Measurements from ENCODE around the gene MAGEB16. TPM values are rescaled to one million over a fixed set of nuclear protein-coding genes. Genes with fewer than 3 reads are reported as not detected.

Gene MAGEB16
- total RNA-seq, 1 experiment from 2014 or later, result not detected

DNA sequence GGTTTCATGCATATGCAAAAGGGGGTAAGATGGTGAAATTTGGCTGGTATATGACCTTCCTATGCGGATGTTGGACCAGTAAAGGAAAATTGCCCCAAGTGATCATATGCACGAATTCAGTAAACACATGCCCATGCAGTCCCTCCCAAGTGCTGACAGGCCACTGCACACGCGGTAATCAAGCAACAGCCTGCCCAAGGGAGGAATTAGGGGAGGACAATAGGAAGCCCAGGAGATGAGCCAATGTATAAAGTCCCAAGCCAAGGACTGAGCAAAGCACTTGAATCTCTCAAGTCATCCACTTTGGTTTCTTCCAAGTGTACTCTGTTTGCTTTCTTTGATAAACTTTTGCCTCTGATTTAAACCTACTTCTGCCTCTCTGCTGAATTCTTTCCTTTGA is 21.1 kb downstream of the MAGEB16 start:
- RAD21 ChIA-PET (ENCODE audit: low non-redundant PET in 1 of 2, low total read pairs in 2 of 2, uncharacterized antibody in 2 of 2, unreplicated experiment in 2 of 2), result no interaction called here
- BruUV-seq (replicated peaks), result no TSS peak
- CTCF ChIA-PET, result no interaction called here
- Histone ChIP-seq H3K27me3 (ENCODE audit: insufficient read depth, low read length) (no peaks in the 10 kb centered on the region), H3K4me1 (ENCODE audit: control insufficient read depth in 1 of 2, insufficient read depth in 2 of 2, low read length in 2 of 2) (no peaks in the 10 kb centered on the region), H3K36me3 (ENCODE audit: control insufficient read depth in 1 of 2, insufficient read depth in 2 of 2, low read length in 2 of 2) (no peaks in the 10 kb centered on the region), H3K9ac (ENCODE audit: low read length) (no peak overlapping the region), H3K4me3 (replicated peaks in 1 of 2; ENCODE audit: low read depth in 1 of 2, low read length in 2 of 2) (no peak overlapping the region), H4K20me1 (ENCODE audit: insufficient read depth) (no peaks in the 10 kb centered on the region), H3K9me3 (ENCODE audit: control insufficient read depth in 1 of 2, insufficient read depth in 1 of 2, low read depth in 1 of 2, low read length in 2 of 2) (no peaks in the 10 kb centered on the region), H2AFZ (ENCODE audit: low read depth, low read length, poor library complexity, severe bottlenecking) (no peak overlapping the region), H3K79me2 (ENCODE audit: insufficient read depth, low read length) (no peaks in the 10 kb centered on the region), H3K27ac (ENCODE audit: low read depth, low read length) (no peak overlapping the region), H3K4me2 (ENCODE audit: low read length) (no peak overlapping the region), H3K9me2 (ENCODE audit: insufficient read depth) (no peaks in the 10 kb centered on the region)
- TF ChIP-seq CTCF (IDR thresholded peaks at IDR 0.05 in 2 of 3, conservative IDR thresholded peaks at IDR 0.05 in 1 of 3; ENCODE audit: borderline replicate concordance in 1 of 3, insufficient read depth in 1 of 3, low read depth in 2 of 3, low read length in 2 of 3), result no peak
- POLR2A ChIA-PET, result no interaction called here
- intact Hi-C loops (cut with micrococcal nuclease), result no loop called here
- no peak for ATAC-seq
- DNase-seq (ENCODE audit: low read depth, low spot score), result no peak

DNA sequence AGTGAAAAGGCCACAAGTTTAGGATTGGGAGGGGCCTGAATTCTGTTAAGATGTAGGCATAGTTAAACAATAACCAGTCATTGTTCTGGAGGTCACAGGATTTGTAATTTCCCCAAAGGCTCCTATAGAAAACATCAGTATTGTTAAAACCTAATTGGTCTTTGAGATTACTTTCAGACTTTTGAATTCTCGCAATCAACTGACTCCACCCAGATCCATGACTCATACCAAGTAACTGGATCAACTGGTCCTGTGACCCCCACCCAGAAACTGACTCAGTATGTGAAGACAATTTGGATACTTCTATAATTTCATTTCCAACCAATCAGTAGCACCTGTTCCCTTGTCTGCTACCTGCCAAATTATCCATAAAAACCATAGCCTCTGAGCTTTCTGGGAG is 28.4 kb downstream of the MAGEB16 start:
- H3K9me3 ChIP-seq (ENCODE audit: control insufficient read depth in 1 of 2, insufficient read depth in 1 of 2, low read depth in 1 of 2, low read length in 2 of 2), result no peaks in the 10 kb centered on the region
- no peaks in the 10 kb centered on the region for H3K27me3 ChIP-seq (ENCODE audit: insufficient read depth, low read length)
- ChIA-PET CTCF (no interaction called here), POLR2A (no interaction called here), RAD21 (ENCODE audit: low non-redundant PET in 1 of 2, low total read pairs in 2 of 2, uncharacterized antibody in 2 of 2, unreplicated experiment in 2 of 2) (no interaction called here)
- DNase-seq (ENCODE audit: low read depth, low spot score) (no peak), ATAC-seq (no peak)
- intact Hi-C loops (cut with micrococcal nuclease), result no loop called here
- no peaks in the 10 kb centered on the region for H3K36me3 ChIP-seq (ENCODE audit: control insufficient read depth in 1 of 2, insufficient read depth in 2 of 2, low read length in 2 of 2)
- no peak overlapping the region for H3K4me3 ChIP-seq (replicated peaks in 1 of 2; ENCODE audit: low read depth in 1 of 2, low read length in 2 of 2)
- no peaks in the 10 kb centered on the region for H3K79me2 ChIP-seq (ENCODE audit: insufficient read depth, low read length)
- BruUV-seq (replicated peaks), result no TSS peak
- H3K9me2 ChIP-seq (ENCODE audit: insufficient read depth), result no peaks in the 10 kb centered on the region
- no peaks in the 10 kb centered on the region for H4K20me1 ChIP-seq (ENCODE audit: insufficient read depth)
- H3K27ac ChIP-seq (ENCODE audit: low read depth, low read length), result no peak overlapping the region
- no peaks in the 10 kb centered on the region for H3K4me1 ChIP-seq (ENCODE audit: control insufficient read depth in 1 of 2, insufficient read depth in 2 of 2, low read length in 2 of 2)
- no peak overlapping the region for H3K4me2 ChIP-seq (ENCODE audit: low read length)
- TF ChIP-seq SP1 (IDR thresholded peaks at IDR 0.05; ENCODE audit: low read depth) (no peak), EZH2 (IDR thresholded peaks at IDR 0.05) (no peak), ZFX (IDR thresholded peaks at IDR 0.05) (no peak), POLR2A (IDR thresholded peaks at IDR 0.05; ENCODE audit: borderline replicate concordance, extremely low read depth, insufficient read depth, insufficient read length) (no peak), CBX3 (IDR thresholded peaks at IDR 0.05; ENCODE audit: low read depth) (no peak)
- TF ChIP-seq, protein P1, sequence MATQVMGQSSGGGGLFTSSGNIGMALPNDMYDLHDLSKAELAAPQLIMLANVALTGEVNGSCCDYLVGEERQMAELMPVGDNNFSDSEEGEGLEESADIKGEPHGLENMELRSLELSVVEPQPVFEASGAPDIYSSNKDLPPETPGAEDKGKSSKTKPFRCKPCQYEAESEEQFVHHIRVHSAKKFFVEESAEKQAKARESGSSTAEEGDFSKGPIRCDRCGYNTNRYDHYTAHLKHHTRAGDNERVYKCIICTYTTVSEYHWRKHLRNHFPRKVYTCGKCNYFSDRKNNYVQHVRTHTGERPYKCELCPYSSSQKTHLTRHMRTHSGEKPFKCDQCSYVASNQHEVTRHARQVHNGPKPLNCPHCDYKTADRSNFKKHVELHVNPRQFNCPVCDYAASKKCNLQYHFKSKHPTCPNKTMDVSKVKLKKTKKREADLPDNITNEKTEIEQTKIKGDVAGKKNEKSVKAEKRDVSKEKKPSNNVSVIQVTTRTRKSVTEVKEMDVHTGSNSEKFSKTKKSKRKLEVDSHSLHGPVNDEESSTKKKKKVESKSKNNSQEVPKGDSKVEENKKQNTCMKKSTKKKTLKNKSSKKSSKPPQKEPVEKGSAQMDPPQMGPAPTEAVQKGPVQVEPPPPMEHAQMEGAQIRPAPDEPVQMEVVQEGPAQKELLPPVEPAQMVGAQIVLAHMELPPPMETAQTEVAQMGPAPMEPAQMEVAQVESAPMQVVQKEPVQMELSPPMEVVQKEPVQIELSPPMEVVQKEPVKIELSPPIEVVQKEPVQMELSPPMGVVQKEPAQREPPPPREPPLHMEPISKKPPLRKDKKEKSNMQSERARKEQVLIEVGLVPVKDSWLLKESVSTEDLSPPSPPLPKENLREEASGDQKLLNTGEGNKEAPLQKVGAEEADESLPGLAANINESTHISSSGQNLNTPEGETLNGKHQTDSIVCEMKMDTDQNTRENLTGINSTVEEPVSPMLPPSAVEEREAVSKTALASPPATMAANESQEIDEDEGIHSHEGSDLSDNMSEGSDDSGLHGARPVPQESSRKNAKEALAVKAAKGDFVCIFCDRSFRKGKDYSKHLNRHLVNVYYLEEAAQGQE (IDR thresholded peaks at IDR 0.05; ENCODE audit: low read depth), result no peak
- TF ChIP-seq, protein P2, sequence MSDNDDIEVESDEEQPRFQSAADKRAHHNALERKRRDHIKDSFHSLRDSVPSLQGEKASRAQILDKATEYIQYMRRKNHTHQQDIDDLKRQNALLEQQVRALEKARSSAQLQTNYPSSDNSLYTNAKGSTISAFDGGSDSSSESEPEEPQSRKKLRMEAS (IDR thresholded peaks at IDR 0.05), result no peak
- no peak overlapping the region for H3K9ac ChIP-seq (ENCODE audit: low read length)
- no peak overlapping the region for H2AFZ ChIP-seq (ENCODE audit: low read depth, low read length, poor library complexity, severe bottlenecking)

All from HCT116 (cell line).